Measurements from ENCODE around the gene P2RX5.

- no peak for TF ChIP-seq EGR1 (IDR thresholded peaks at IDR 0.05)
- TF ChIP-seq, protein P1, sequence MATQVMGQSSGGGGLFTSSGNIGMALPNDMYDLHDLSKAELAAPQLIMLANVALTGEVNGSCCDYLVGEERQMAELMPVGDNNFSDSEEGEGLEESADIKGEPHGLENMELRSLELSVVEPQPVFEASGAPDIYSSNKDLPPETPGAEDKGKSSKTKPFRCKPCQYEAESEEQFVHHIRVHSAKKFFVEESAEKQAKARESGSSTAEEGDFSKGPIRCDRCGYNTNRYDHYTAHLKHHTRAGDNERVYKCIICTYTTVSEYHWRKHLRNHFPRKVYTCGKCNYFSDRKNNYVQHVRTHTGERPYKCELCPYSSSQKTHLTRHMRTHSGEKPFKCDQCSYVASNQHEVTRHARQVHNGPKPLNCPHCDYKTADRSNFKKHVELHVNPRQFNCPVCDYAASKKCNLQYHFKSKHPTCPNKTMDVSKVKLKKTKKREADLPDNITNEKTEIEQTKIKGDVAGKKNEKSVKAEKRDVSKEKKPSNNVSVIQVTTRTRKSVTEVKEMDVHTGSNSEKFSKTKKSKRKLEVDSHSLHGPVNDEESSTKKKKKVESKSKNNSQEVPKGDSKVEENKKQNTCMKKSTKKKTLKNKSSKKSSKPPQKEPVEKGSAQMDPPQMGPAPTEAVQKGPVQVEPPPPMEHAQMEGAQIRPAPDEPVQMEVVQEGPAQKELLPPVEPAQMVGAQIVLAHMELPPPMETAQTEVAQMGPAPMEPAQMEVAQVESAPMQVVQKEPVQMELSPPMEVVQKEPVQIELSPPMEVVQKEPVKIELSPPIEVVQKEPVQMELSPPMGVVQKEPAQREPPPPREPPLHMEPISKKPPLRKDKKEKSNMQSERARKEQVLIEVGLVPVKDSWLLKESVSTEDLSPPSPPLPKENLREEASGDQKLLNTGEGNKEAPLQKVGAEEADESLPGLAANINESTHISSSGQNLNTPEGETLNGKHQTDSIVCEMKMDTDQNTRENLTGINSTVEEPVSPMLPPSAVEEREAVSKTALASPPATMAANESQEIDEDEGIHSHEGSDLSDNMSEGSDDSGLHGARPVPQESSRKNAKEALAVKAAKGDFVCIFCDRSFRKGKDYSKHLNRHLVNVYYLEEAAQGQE (IDR thresholded peaks at IDR 0.05; ENCODE audit: low read depth) = no peak
- no peak for TF ChIP-seq TAF1 (IDR thresholded peaks at IDR 0.05; ENCODE audit: low read depth)
- TF ChIP-seq EP300 (IDR thresholded peaks at IDR 0.05; ENCODE audit: borderline replicate concordance) = no peak
- no peak for TF ChIP-seq CEBPB (IDR thresholded peaks at IDR 0.05)
- TF ChIP-seq USF1 (IDR thresholded peaks at IDR 0.05) = no peak
- TF ChIP-seq RAD21 (IDR thresholded peaks at IDR 0.05; ENCODE audit: low read depth) = no peak
- TF ChIP-seq, protein P2, sequence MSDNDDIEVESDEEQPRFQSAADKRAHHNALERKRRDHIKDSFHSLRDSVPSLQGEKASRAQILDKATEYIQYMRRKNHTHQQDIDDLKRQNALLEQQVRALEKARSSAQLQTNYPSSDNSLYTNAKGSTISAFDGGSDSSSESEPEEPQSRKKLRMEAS (IDR thresholded peaks at IDR 0.05) = no peak
- no peak for TF ChIP-seq TEAD4 (IDR thresholded peaks at IDR 0.05)
- TF ChIP-seq NFIC (IDR thresholded peaks at IDR 0.05) = no peak
- TF ChIP-seq YY1 (IDR thresholded peaks at IDR 0.05; ENCODE audit: low read depth) = no peak
Observed at GRCh38 chr17:3678095-3678820, 17.7 kb downstream of the P2RX5 start.
